Osteocyte (in vitro differentiated cells): ENCODE data around the gene DHX8. TPM values are rescaled to one million over a fixed set of nuclear protein-coding genes. Genes with fewer than 3 reads are reported as not detected.

Experiments
- DNase-seq: peaks from one replicate; pipeline ENCODE4 v3.0.0; 2021; ENCODE audit warnings: mixed read lengths; ENCODE audit not compliant: unreplicated experiment; ENCODE audit errors: extremely low spot score
- H3K27ac Mint-ChIP-seq: one replicate; pipeline ENCODE4 v1.8.0; 2021; ENCODE audit warnings: mild to moderate bottlenecking, mixed read lengths; ENCODE audit not compliant: unreplicated experiment
- H3K27me3 Mint-ChIP-seq: one replicate; pipeline ENCODE4 v1.8.0; 2021; ENCODE audit warnings: mixed read lengths; ENCODE audit not compliant: unreplicated experiment
- H3K36me3 Mint-ChIP-seq: one replicate; pipeline ENCODE4 v1.8.0; 2021; ENCODE audit warnings: mixed read lengths; ENCODE audit not compliant: unreplicated experiment
- H3K4me1 Mint-ChIP-seq: one replicate; pipeline ENCODE4 v1.8.0; 2021; ENCODE audit warnings: mixed read lengths; ENCODE audit not compliant: unreplicated experiment
- H3K4me3 Mint-ChIP-seq: one replicate; pipeline ENCODE4 v1.8.0; 2021; ENCODE audit warnings: mild to moderate bottlenecking, moderate library complexity, mixed read lengths; ENCODE audit not compliant: unreplicated experiment
- H3K9me3 Mint-ChIP-seq: one replicate; pipeline ENCODE4 v1.8.0; 2021; ENCODE audit warnings: mixed read lengths; ENCODE audit not compliant: unreplicated experiment
- total RNA-seq: library from RNA; stranded (reverse); gene quantifications from 2 replicates; pipeline ENCODE4 v1.2.1, GENCODE V29; 2021
- TF ChIP-seq, protein P1 (sequence below): fragments of 200-600 bp; sonication (generic); IDR thresholded peaks from 2 replicates; pipeline ENCODE4 v1.5.0; 2021; ENCODE audit warnings: antibody characterized with exemption, mild to moderate bottlenecking, moderate library complexity

DHX8 gene
- total RNA-seq, 1 donor from 2014 or later: 70.7 TPM

GRCh38 chr17:43442711-43443110 lies 41.1 kb upstream of the DHX8 start:
- no peak for DNase-seq
- Mint-ChIP-seq H3K36me3 (no peaks in the 10 kb centered on the region), H3K27me3 (no peaks in the 10 kb centered on the region), H3K9me3 (no peaks in the 10 kb centered on the region), H3K4me1 (peaks cover 18% of the 10 kb centered on the region), H3K27ac (no peak overlapping the region), H3K4me3 (no peak overlapping the region)
- TF ChIP-seq, protein P1, sequence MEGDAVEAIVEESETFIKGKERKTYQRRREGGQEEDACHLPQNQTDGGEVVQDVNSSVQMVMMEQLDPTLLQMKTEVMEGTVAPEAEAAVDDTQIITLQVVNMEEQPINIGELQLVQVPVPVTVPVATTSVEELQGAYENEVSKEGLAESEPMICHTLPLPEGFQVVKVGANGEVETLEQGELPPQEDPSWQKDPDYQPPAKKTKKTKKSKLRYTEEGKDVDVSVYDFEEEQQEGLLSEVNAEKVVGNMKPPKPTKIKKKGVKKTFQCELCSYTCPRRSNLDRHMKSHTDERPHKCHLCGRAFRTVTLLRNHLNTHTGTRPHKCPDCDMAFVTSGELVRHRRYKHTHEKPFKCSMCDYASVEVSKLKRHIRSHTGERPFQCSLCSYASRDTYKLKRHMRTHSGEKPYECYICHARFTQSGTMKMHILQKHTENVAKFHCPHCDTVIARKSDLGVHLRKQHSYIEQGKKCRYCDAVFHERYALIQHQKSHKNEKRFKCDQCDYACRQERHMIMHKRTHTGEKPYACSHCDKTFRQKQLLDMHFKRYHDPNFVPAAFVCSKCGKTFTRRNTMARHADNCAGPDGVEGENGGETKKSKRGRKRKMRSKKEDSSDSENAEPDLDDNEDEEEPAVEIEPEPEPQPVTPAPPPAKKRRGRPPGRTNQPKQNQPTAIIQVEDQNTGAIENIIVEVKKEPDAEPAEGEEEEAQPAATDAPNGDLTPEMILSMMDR: no peak

GRCh38 chr17:43443381-43443780 lies 40.4 kb upstream of the DHX8 start:
- TF ChIP-seq, protein P1: no peak
- no peaks in the 10 kb centered on the region for H3K27me3 Mint-ChIP-seq
- no peak overlapping the region for H3K27ac Mint-ChIP-seq
- DNase-seq: no peak
- H3K4me3 Mint-ChIP-seq: no peak overlapping the region
- H3K36me3 Mint-ChIP-seq: no peaks in the 10 kb centered on the region
- peaks cover 18% of the 10 kb centered on the region for H3K4me1 Mint-ChIP-seq
- no peaks in the 10 kb centered on the region for H3K9me3 Mint-ChIP-seq

- Mint-ChIP-seq H3K4me1 (peaks cover 12% of the 10 kb centered on the region), H3K27me3 (peaks cover 4% of the 10 kb centered on the region), H3K36me3 (no peaks in the 10 kb centered on the region), H3K4me3 (no peak overlapping the region), H3K27ac (peak overlapping the region; percentile 67), H3K9me3 (no peaks in the 10 kb centered on the region)
- TF ChIP-seq, protein P1: no peak
- DNase-seq: no peak
Measured at GRCh38 chr17:43444223-43445008, 39.4 kb upstream of the DHX8 start.

- H3K27ac Mint-ChIP-seq: peak overlapping the region; percentile 67
- H3K4me1 Mint-ChIP-seq: peaks cover 12% of the 10 kb centered on the region
Measured at GRCh38 chr17:43445009-43445589, 38.7 kb upstream of the DHX8 start.

GRCh38 chr17:43446773-43447172 lies 37.0 kb upstream of the DHX8 start:
- TF ChIP-seq, protein P1: no peak
- DNase-seq: no peak
- Mint-ChIP-seq H3K9me3 (no peaks in the 10 kb centered on the region), H3K27me3 (peaks cover 7% of the 10 kb centered on the region), H3K4me1 (peaks cover 12% of the 10 kb centered on the region), H3K36me3 (no peaks in the 10 kb centered on the region), H3K4me3 (no peak overlapping the region), H3K27ac (no peak overlapping the region)

More at GRCh38 chr17:43445009-43445589, 38.7 kb upstream of the DHX8 start:
- TF ChIP-seq, protein P1: no peak
- H3K9me3 Mint-ChIP-seq: no peaks in the 10 kb centered on the region
- no peaks in the 10 kb centered on the region for H3K36me3 Mint-ChIP-seq
- H3K27me3 Mint-ChIP-seq: peaks cover 5% of the 10 kb centered on the region
- H3K4me3 Mint-ChIP-seq: no peak overlapping the region
- DNase-seq: no peak
